Amniotic stem cell (primary cell): ENCODE results near the gene FMN2.
"Not testable (repeated sequence)": the region's sequence is repeated elsewhere in the genome, so short reads cannot be mapped to it uniquely, and the experiment has no call there.

Experiments used
- DNase-seq: peaks from one replicate; lab custom pipeline; 2025; lab: John Stamatoyannopoulos, UW

Gene FMN2

DNA sequence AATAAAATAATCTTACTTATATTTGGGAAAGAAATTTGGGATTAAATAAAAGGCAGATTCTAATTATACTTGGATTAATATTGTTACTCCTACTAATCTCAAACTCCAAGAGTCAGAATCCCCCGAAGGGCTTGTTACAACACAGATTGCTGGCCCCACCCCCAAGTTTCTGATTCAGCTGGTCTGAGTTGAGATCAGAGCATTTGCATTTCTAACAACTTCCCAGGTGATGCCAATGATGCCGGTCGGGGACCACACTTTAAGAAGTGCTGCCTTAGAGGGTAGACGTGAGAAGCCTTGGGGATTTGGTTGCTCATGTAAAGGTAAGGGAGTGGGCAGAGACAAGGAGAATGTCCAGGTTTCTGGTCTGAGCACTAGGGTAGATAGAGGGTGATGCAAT is 47.2 kb downstream of the FMN2 start:
- DNase-seq = no peak

DNA sequence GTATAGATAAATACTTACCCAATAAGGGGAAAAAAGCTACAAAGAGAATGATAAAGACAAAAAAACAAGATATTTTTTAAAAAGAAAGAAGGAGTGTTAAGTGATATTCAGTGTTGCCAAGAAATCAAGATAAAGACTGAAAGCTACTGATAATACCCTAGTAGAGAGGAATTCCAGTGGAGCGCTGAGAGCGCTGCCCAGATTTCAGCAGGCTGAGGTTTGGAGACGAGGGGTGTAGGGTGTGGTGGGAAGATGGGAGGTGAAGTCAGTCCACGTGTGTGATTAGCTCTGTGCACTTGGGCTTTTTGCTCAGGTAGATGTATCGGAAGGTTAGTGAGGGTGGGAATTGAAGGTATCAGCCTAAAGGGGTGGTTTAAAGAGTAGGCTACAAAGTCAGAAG is 47.8 kb downstream of the FMN2 start:
- no peak for DNase-seq

- DNase-seq = no peak
These were observed 53.4 kb downstream of the FMN2 start for GRCh38 chr1:240145120-240145519.

- DNase-seq = no peak
These were observed 56.6 kb downstream of the FMN2 start for GRCh38 chr1:240148333-240148732.

- peak; percentile 15 for DNase-seq
These were observed 57.9 kb downstream of the FMN2 start for GRCh38 chr1:240149484-240150094.

GRCh38 chr1:240151136-240151735 is 59.6 kb downstream of the FMN2 start:
- DNase-seq = no peak

GRCh38 chr1:240152611-240153297 is 61.1 kb downstream of the FMN2 start:
- no peak for DNase-seq

DNA sequence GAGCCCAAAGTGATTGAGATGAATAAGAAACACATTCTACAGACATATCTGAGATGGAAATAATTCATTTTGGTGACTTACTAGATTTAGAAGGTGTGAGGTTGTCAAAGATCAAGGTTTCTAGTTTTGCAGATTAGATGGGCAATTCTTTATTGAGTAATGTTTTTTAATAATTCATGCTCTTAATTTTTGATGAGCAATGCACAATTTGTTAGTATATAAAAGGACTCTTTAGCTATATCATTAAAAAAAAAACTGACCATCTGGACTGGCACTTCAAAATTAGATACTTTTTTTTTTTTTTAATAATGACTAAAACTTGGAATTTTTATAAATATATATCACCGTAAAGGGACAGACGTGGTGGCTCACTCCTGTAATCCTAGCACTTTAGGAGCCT is 63.9 kb downstream of the FMN2 start:
- no peak for DNase-seq

- DNase-seq = no peak
These were observed 73.1 kb downstream of the FMN2 start for GRCh38 chr1:240164742-240165141.

GRCh38 chr1:240169188-240169587 is 77.5 kb downstream of the FMN2 start:
- DNase-seq = no peak

DNA sequence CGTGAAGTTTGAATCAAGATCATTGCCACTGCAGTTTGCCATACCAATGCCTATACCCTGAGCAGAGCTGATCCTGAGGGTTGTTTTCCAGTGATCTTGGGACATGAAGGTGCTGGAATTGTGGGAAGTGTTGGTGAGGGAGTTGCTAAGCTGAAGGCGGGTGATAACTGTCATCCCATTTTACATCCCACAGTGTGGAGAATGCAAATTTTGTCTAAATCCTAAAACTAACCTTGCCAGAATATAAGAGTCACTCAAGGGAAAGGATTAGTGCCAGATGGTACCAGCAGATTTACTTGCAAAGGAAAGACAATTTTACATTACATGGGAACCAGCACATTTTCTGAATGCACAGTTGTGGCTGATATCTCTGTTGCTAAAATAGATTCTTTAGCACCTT is 78.6 kb downstream of the FMN2 start:
- no peak for DNase-seq

GRCh38 chr1:240170806-240171205 is 79.1 kb downstream of the FMN2 start:
- no peak for DNase-seq

DNA sequence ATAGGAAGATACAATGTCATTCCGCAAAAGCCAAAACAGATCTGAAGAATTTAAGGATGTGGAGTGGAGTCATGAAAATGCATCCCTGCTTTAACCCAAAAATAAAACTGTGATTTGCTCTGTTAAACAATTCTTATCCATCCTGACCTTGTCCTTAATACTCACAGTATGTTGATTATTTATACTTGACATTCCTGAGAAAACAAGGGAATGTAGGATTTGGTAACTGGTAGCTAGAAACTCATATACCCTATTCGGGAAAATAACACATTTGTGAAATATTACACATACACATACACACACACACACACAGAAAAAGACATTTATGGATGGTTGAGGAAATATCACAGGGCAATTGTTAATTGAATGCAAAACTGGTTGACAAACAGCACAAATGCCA is 80.2 kb downstream of the FMN2 start:
- no peak for DNase-seq

DNA sequence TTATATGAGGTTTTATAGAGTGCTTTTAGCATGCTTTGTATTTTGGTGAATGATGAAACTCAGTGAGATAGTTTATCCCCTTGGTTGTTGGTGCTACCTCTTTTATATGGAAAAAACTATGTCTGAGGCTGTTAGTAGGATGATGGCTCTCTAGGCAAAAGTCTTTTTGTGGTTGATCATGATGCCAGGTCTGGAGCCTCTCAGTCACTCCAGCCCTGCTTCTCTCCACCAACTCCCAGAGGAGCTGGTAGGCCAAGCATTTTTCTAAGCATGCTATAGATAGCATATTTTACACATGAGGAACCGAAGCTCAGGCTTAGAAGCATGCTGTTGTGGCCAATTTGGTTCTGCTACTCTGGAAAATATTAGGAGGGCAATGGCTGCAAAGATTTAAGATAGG is 82.2 kb downstream of the FMN2 start:
- no peak for DNase-seq

- no peak for DNase-seq
These were observed 83.1 kb downstream of the FMN2 start for GRCh38 chr1:240174734-240175133.

DNA sequence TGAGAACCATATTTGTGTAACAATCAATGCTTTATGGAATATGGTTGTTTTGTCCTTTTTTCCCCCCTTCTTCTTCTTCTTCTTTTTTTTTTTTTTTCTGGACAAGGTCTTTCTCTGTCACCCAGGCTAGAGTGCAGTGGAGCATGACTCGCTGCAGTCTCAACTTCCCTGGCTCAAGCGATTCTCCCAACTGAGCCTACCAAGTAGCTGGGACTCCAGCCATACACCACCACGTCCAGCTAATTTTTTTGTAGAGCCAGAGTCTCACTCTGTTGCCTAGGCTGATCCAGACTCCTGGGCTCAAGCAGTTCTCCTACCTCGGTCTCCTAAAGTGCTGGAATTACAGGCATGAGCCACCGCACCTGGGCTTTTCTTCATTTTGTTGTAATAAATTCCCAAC is 86.7 kb downstream of the FMN2 start:
- no peak for DNase-seq

DNA sequence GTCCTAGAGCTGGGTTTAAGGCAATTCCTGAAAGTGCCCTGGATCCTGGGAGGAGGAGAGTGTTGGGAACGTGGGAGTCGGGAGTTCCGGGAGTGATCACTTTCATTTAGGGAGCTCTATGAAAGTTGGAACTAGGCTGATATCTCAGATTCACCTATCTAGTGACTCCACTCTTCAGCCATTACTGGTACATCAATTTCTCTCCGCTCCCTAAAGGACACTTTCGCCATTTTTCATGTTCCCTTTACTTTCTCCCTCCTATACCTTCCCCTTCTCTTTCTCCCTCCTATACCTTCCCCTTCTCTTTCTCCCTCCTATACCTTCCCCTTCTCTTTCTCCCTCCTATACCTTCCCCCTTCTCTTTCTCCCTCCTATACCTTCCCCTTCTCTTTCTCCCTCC is 93.0 kb downstream of the FMN2 start:
- not testable (repeated sequence) for DNase-seq

GRCh38 chr1:240188139-240188538 is 96.5 kb downstream of the FMN2 start:
- no peak for DNase-seq

DNA sequence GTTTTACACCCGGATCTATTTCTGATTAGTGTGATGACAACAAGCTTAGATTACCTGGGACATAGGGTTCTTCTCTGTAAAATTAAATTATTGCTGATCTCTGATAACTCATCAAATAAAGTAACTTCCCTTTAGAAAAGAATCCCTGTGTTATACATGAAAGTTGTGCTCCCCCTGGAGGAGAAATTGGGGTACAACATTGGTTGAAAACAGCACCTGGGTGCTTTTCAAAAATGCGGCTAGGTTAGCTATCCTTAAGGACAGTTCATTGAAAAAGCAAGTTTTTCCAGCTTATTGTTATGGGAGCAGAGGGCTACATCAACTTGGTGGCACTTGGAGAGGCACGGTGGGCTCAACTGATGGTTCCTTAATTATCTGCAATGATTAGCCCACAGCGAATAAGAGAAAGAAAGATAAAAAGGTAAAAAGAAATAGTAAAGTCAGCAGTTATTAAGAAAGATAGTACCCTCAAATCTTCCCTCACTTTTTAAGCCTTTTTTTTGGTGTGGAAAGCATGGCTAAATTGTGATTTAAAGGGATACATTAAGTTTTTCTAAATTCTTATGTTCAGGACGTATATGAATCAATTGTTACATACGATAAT is 97.8 kb downstream of the FMN2 start:
- peak; percentile 16 for DNase-seq

DNA sequence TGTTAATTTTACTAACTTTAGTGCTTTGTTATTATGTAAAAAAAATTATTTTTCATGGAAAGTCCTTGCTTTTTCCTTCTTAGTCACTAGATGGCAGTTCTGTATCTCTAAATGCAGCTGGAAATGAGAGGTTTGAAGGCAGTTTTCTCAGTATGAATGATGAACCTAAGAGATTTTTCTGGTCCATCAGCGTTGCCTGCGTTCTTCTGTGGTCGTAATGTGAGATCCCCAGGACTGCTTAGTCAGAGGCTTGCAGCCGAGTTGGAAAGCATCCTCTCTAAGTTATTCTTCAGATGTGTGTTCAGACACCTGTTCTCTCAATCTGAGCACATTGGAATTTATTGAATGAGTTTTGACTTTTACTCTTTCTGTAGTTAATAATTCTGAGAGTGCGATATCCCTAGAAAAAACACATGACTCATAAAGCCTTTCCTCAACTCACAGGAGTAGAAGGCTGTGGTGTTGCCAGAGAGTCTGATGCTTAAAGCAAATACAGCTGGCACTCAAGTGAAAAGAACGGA is 99.3 kb downstream of the FMN2 start:
- peak; percentile 82 for DNase-seq

DNA sequence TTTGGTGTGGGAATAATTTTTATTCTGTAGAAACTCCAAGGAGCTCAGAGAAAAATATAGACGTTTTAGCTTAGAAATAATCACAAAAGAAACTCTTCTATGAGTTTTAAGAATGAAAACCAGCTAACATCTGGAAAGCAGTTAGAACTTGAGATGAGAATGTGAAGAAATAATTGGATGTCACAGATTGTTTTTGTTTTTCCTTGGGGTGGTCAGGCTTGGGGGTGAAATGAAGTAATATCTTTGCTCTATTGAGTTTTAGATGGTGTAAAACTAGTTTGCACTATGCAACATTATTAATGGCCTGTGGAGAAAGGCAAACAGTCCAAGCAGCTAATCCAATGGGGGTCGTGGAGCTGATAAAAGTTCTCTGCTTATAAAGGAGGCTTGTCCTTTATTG is 101.2 kb downstream of the FMN2 start:
- DNase-seq = no peak

DNA sequence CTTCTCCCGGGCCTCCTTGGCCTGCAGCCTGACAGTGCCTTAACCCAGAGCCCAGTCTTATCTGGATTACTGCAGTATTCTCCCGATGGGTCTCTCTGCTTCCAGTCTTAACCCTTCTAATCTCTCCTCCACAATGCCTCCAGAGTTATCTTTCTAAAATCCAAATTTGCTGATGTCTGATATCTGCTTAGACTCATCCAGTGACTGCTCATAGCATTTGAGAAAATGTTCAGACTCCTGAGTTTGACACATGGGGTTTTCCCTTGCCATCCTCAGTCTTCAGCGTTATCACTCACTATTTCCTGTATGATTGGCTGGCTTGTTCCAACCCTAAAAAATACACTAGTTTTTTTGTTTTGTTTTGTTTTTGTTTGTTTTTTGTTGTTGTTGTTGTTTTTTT is 102.0 kb downstream of the FMN2 start:
- DNase-seq = no peak

DNA sequence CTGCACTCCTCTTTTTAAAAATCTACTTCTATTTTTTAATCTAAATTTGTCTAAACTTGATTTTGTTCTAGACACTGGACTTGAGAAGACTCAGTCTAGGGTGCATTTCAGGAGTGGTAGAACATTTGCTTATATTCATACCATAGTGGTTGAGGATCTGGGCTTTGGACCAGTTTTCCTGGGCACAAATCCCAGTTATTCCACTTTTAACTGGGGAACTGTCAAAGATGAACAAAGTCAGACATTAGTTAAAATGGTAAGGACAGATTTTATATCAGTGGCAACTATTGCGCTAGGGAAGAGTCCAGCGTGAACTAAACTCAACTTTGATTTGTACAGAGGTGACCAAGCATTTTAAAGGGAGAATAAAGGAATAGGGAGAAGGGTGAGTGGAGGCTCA is 102.4 kb downstream of the FMN2 start:
- DNase-seq = no peak
